Vagina (tissue), 2 donors: ENCODE results near the gene CA5A.

ENCODE experiments used
- POLR2A ChIP-seq, 2 donors: fragments of 450-650 bp; IDR thresholded peaks; one replicate each; pipeline ENCODE4 v1.6.1; 2017; ENCODE audit warnings: antibody characterized with exemption in 2 of 2, mild to moderate bottlenecking in 2 of 2, moderate library complexity in 2 of 2
- TF ChIP-seq, protein P1 (sequence below), 3 experiments: fragments of 450-650 bp in 2 of 3; fragments of 200-600 bp in 1 of 3; sonication (generic) in 1 of 3; IDR thresholded peaks; one replicate each; pipeline ENCODE4 v1.5.1; 2017 to 2019; ENCODE audit warnings: antibody characterized with exemption in 3 of 3, mild to moderate bottlenecking in 2 of 3, moderate library complexity in 2 of 3

DNA sequence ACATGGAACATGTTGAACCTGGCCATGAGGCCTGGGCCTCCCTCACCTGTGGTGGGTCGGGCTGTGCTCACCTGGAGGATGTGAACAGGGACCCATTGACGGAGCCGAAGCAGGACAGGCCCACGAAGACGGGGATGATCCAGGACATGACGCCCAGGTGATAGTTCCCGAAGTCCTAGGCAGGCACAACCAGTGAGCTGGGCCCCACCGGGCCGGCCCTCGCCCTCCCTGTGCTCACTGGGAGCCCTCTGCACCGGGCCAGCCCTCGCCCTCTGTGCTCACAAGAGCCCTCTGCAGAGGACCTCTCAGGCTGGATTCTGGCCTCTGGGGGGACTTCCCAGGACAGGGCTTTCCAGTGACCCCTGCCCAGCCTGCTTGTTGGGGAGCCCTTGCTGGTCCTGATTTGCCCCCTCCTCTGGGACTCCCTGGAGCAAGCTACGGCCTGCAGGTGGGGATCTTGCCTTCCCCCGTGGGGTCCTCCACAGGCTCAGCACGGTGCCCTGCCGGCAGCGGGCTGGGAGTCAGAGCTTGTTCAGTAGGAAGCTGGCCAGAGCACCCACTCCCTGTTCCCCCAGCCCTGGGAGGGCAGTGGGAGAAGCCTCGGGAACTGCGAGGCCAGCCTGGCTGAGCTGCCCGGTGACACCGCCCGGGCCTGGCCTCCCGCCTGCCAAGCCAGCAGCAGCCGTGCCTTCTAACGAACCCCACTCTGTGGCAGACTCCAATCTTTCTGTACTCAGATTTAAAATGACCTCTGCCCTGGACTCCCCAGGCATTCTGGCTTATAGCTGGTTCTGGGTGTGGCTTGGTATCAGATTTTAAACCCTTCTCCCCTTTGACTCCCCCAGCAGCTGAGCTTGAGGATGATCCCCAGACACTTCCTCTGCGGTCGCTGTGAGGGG is 97.4 kb downstream of the CA5A start:
- TF ChIP-seq, protein P1, sequence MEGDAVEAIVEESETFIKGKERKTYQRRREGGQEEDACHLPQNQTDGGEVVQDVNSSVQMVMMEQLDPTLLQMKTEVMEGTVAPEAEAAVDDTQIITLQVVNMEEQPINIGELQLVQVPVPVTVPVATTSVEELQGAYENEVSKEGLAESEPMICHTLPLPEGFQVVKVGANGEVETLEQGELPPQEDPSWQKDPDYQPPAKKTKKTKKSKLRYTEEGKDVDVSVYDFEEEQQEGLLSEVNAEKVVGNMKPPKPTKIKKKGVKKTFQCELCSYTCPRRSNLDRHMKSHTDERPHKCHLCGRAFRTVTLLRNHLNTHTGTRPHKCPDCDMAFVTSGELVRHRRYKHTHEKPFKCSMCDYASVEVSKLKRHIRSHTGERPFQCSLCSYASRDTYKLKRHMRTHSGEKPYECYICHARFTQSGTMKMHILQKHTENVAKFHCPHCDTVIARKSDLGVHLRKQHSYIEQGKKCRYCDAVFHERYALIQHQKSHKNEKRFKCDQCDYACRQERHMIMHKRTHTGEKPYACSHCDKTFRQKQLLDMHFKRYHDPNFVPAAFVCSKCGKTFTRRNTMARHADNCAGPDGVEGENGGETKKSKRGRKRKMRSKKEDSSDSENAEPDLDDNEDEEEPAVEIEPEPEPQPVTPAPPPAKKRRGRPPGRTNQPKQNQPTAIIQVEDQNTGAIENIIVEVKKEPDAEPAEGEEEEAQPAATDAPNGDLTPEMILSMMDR (IDR thresholded peaks at IDR 0.05): no peak
- TF ChIP-seq POLR2A (IDR thresholded peaks at IDR 0.05): no peak
